Sigmoid colon (tissue), 7 donors: Measurements from ENCODE around the gene RC3H1. TPM values are rescaled to one million over a fixed set of nuclear protein-coding genes. Genes with fewer than 3 reads are reported as not detected.
"Not testable (repeated sequence)": the region's sequence is repeated elsewhere in the genome, so short reads cannot be mapped to it uniquely, and the experiment has no call there.

Experiments used
- DNase-seq: peaks from one replicate; pipeline ENCODE4 v3.0.0-alpha.2; 2019
- H3K27ac ChIP-seq, 4 donors: fragments of 200-600 bp; sonication (generic); one replicate each; pipeline ENCODE4 v1.5.1; 2016 to 2019; ENCODE audit warnings: mild to moderate bottlenecking in 1 of 4
- H3K27me3 ChIP-seq, 3 donors: fragments of 200-600 bp; sonication (generic); one replicate each; pipeline ENCODE4 v1.5.1; 2019; ENCODE audit warnings: mild to moderate bottlenecking in 1 of 3
- H3K36me3 ChIP-seq, 4 donors: fragments of 200-600 bp; sonication (generic); one replicate each; pipeline ENCODE4 v1.5.1; 2016 to 2019
- H3K4me1 ChIP-seq, 4 donors: fragments of 200-600 bp; sonication (generic); one replicate each; pipeline ENCODE4 v1.5.1; 2017 to 2019
- H3K4me3 ChIP-seq, 4 donors: fragments of 200-600 bp; sonication (generic); one replicate each; pipeline ENCODE4 v1.5.1; 2017 to 2019; ENCODE audit warnings: mild to moderate bottlenecking in 2 of 4, moderate library complexity in 1 of 4
- H3K9me3 ChIP-seq, 4 donors: fragments of 200-600 bp in 3 of 4; sonication (generic) in 3 of 4; one replicate each; pipeline versions ENCODE4 v1.5.1 to v1.6.1; 2013 to 2019
- CTCF ChIP-seq, 4 experiments: fragments of 450-650 bp in 3 of 4; fragments of 200-600 bp in 1 of 4; IDR thresholded peaks; one replicate each; pipeline ENCODE4 v1.5.1; 2016 to 2019; ENCODE audit warnings: antibody characterized with exemption in 4 of 4, mild to moderate bottlenecking in 3 of 4, moderate library complexity in 2 of 4
- EP300 ChIP-seq, 4 donors: sonication (generic); formaldehyde crosslinking; IDR thresholded peaks; one replicate each; pipeline ENCODE4 v1.6.1; 2017; ENCODE audit warnings: antibody characterized with exemption in 4 of 4
- POLR2A ChIP-seq, 2 donors: fragments of 450-650 bp; IDR thresholded peaks; one replicate each; pipeline ENCODE4 v1.6.1; 2016; ENCODE audit warnings: antibody characterized with exemption in 2 of 2, mild to moderate bottlenecking in 2 of 2, moderate library complexity in 2 of 2
- POLR2AphosphoS5 ChIP-seq, 4 donors: sonication (generic); formaldehyde crosslinking; IDR thresholded peaks; one replicate each; pipeline ENCODE4 v1.6.1; 2017; ENCODE audit warnings: antibody characterized with exemption in 4 of 4
- WGBS, 2 donors: extraction: QIAGEN DNeasy Blood & Tissue Kit; methylation state at CpG; one replicate each; pipeline ENCODE4 v1.1.7; 2013; 5-methylcytosine and 5-hydroxymethylcytosine counted together
- intact Hi-C: fragments of 100-400 bp; cut with DNase I; formaldehyde crosslinking; loops from one replicate; pipeline ENCODE4 v1.15.1; 2023
- polyA plus RNA-seq, 3 donors: library from polyadenylated mRNA; stranded (reverse); fragments of 200-250 nt; gene quantifications; one replicate each; pipeline ENCODE4 v1.2.3, GENCODE V29; 2013
- total RNA-seq, 4 donors: library from RNA; depleted of rRNA; stranded (reverse); fragments of >200 nt; gene quantifications; one replicate each; pipeline ENCODE4 v1.1.0, GENCODE V29; 2016
- donor health status: healthy with polysubstance abuse.
- donor health status: Bipolar disorder and iron deficiency.
- donor health status: healthy.

RC3H1 gene
- total and polyA plus RNA-seq, 7 donors, result 2.4 to 55.9 (median 22.5) TPM

GRCh38 chr1:173934440-173934839, 87.7 kb downstream of the RC3H1 start:
- Histone ChIP-seq H3K36me3 (peaks cover 7 to 91% (median 21%) of the 10 kb centered on the region in 4 donors), H3K4me3 (no peak overlapping the region), H3K4me1 (no peaks in the 10 kb centered on the region), H3K27ac (no peak overlapping the region), H3K9me3 (no peaks in the 10 kb centered on the region), H3K27me3 (no peaks in the 10 kb centered on the region)
- intact Hi-C loops, result no loop called here
- 96 to 99% methylated on average over 1 of the region's 1 CpG for WGBS, 2 donors
- DNase-seq, result no peak
- TF ChIP-seq EP300 (IDR thresholded peaks at IDR 0.05) (no peak), POLR2AphosphoS5 (IDR thresholded peaks at IDR 0.05) (no peak), POLR2A (IDR thresholded peaks at IDR 0.05) (no peak), CTCF (IDR thresholded peaks at IDR 0.05) (no peak)

- H3K4me1 ChIP-seq, H3K27me3 ChIP-seq: not testable (repeated sequence)
Measured at GRCh38 chr1:173930541-173930940, 91.6 kb downstream of the RC3H1 start.

GRCh38 chr1:173925306-173926242, 96.6 kb downstream of the RC3H1 start:
- H3K4me3 ChIP-seq, result no peak overlapping the region
- H3K9me3 ChIP-seq, result no peaks in the 10 kb centered on the region
- H3K36me3 ChIP-seq, result peaks cover 0 to 6% (median 0%) of the 10 kb centered on the region in 4 donors
- peaks cover 0 to 4% (median 0%) of the 10 kb centered on the region in 4 donors for H3K4me1 ChIP-seq
- H3K27me3 ChIP-seq, result no peaks in the 10 kb centered on the region
- WGBS, 2 donors, result 93 to 94% methylated on average over 8 of the region's 8 CpGs
- intact Hi-C loops, result no loop called here
- TF ChIP-seq EP300 (IDR thresholded peaks at IDR 0.05) (no peak), CTCF (IDR thresholded peaks at IDR 0.05) (no peak)
- H3K27ac ChIP-seq, result no peak overlapping the region
- DNase-seq, result no peak

More at GRCh38 chr1:173930541-173930940, 91.6 kb downstream of the RC3H1 start:
- 97 to 98% methylated on average over 5 of the region's 5 CpGs for WGBS, 2 donors
- DNase-seq, intact Hi-C loops, H3K9me3 ChIP-seq, H3K4me3 ChIP-seq, H3K27ac ChIP-seq: not testable (repeated sequence)
- H3K36me3 ChIP-seq, result peaks cover 0 to 54% (median 6%) of the 10 kb centered on the region in 4 donors

- 91% methylated on average over 5 of the region's 5 CpGs for WGBS, 2 donors
- Histone ChIP-seq H3K4me3 (no peak overlapping the region), H3K4me1 (peaks cover 0 to 4% (median 0%) of the 10 kb centered on the region in 4 donors), H3K27me3 (no peaks in the 10 kb centered on the region), H3K9me3 (no peaks in the 10 kb centered on the region), H3K27ac (no peak overlapping the region), H3K36me3 (no peaks in the 10 kb centered on the region)
- no peak for DNase-seq
- intact Hi-C loops, result no loop called here
- TF ChIP-seq EP300 (IDR thresholded peaks at IDR 0.05) (no peak), POLR2A (IDR thresholded peaks at IDR 0.05) (no peak), POLR2AphosphoS5 (IDR thresholded peaks at IDR 0.05) (no peak), CTCF (IDR thresholded peaks at IDR 0.05) (no peak)
Measured at GRCh38 chr1:173920861-173921260, 101.3 kb downstream of the RC3H1 start.

GRCh38 chr1:173917635-173918493, 104.3 kb downstream of the RC3H1 start:
- H3K36me3 ChIP-seq, result no peaks in the 10 kb centered on the region
- whole genome bisulfite sequencing, 2 donors, result 89 to 92% methylated on average over 12 of the region's 12 CpGs
- TF ChIP-seq CTCF (IDR thresholded peaks at IDR 0.05) (no peak), POLR2AphosphoS5 (IDR thresholded peaks at IDR 0.05) (no peak), EP300 (IDR thresholded peaks at IDR 0.05) (no peak), POLR2A (IDR thresholded peaks at IDR 0.05) (no peak)
- no peak overlapping the region for H3K4me3 ChIP-seq
- no peaks in the 10 kb centered on the region for H3K4me1 ChIP-seq
- H3K9me3 ChIP-seq, result no peaks in the 10 kb centered on the region
- no peak for DNase-seq
- intact Hi-C loops, result no loop called here
- no peaks in the 10 kb centered on the region for H3K27me3 ChIP-seq
- H3K27ac ChIP-seq, result no peak overlapping the region
